C4-2B (cell line): Measurements from ENCODE around the gene EMID1.

ENCODE experiments used
- ZFX ChIP-seq: fragments of 450-650 bp; IDR thresholded peaks from 2 replicates; pipeline ENCODE4 v1.6.1; 2017
- TF ChIP-seq, protein P1 (sequence below): fragments of 450-650 bp; conservative IDR thresholded peaks from 2 replicates; pipeline ENCODE4 v1.5.1; 2017; ENCODE audit warnings: mild to moderate bottlenecking

DNA sequence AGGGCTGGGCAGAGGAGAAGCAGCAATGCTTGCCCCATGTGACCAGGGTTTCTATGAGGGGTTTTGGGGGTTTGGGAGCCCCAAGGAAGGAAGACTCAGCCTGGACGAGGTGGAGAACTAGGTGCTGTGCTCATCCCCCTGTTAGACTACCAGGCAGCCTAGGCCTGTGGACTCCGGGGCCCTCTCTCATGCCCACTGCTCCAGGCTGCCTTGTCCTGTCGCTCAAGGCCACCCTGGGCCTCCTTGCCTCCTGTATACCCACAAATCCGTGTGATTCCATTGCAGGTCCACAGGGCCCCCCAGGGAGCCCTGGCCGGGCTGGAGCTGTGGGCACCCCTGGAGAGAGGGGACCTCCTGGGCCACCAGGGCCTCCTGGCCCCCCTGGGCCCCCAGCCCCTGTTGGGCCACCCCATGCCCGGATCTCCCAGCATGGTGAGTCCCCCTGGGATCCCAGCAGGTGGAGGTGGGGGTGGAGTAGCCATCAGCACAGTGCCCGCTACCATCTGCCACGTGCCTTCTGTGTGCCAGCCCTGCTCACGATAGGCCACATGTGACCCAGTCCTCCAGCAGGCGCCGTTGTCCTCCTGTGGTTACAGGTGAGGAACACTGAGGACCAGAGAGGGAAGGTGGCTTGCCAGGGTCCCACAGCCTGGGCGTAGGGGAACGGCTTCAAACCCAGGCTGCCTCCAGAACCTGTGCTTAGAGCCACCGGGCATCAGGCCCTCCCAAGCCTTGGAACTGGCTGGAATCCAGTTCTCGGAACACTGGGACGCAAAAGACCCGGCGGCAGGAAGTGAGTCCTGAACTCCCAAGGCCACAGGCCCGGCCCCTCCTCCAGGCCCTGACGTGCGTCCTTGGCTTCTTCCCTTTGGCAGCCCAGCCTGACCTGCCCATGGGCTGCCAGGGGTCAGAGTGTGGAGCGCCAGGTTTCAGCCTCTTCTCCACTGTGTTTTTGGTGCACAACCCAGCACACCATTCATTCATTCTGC lies 26.6 kb downstream of the EMID1 start:
- TF ChIP-seq, protein P1, sequence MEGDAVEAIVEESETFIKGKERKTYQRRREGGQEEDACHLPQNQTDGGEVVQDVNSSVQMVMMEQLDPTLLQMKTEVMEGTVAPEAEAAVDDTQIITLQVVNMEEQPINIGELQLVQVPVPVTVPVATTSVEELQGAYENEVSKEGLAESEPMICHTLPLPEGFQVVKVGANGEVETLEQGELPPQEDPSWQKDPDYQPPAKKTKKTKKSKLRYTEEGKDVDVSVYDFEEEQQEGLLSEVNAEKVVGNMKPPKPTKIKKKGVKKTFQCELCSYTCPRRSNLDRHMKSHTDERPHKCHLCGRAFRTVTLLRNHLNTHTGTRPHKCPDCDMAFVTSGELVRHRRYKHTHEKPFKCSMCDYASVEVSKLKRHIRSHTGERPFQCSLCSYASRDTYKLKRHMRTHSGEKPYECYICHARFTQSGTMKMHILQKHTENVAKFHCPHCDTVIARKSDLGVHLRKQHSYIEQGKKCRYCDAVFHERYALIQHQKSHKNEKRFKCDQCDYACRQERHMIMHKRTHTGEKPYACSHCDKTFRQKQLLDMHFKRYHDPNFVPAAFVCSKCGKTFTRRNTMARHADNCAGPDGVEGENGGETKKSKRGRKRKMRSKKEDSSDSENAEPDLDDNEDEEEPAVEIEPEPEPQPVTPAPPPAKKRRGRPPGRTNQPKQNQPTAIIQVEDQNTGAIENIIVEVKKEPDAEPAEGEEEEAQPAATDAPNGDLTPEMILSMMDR: no peak
- TF ChIP-seq ZFX: no peak
